ENCODE data around the gene MLIP. TPM values are rescaled to one million over a fixed set of nuclear protein-coding genes. Genes with fewer than 3 reads are reported as not detected.
"Not testable (repeated sequence)": the region's sequence is repeated elsewhere in the genome, so short reads cannot be mapped to it uniquely, and the experiment has no call there.

Gene MLIP
- total and polyA plus RNA-seq, 3 donors from 2014 or later: 0.43 to 1.6 (median 0.63) TPM

DNA sequence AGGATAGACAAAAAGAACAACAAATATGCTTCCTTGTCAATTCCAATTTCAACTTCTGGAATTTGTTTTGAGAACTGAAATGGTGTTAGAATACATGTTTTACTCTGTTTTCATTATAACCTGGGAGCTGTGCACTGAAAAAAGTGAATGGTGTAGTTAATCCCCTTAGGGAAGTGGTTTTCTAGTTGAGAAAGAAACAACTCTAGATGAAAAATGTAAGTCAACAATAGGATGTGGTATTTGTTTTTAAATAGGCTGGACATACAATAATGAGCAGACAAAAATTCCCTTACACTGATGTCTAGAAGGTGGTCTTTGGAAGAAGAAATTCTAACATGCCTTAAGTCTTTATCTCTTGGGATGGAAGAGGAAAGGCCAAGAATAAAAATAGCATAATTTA, 137.1 kb downstream of the MLIP start:
- Histone ChIP-seq H3K4me1 (no peaks in the 10 kb centered on the region), H3K27ac (no peak overlapping the region), H3K36me3 (ENCODE audit: low read depth, missing control alignments) (no peaks in the 10 kb centered on the region), H3K4me3 (no peak overlapping the region), H3K9me3 (no peaks in the 10 kb centered on the region), H3K27me3 (no peaks in the 10 kb centered on the region)
- intact Hi-C loops (cut with DNase I; ENCODE audit: low total_unique reads): no loop called here
- no peak for DNase-seq
- TF ChIP-seq, protein P1, sequence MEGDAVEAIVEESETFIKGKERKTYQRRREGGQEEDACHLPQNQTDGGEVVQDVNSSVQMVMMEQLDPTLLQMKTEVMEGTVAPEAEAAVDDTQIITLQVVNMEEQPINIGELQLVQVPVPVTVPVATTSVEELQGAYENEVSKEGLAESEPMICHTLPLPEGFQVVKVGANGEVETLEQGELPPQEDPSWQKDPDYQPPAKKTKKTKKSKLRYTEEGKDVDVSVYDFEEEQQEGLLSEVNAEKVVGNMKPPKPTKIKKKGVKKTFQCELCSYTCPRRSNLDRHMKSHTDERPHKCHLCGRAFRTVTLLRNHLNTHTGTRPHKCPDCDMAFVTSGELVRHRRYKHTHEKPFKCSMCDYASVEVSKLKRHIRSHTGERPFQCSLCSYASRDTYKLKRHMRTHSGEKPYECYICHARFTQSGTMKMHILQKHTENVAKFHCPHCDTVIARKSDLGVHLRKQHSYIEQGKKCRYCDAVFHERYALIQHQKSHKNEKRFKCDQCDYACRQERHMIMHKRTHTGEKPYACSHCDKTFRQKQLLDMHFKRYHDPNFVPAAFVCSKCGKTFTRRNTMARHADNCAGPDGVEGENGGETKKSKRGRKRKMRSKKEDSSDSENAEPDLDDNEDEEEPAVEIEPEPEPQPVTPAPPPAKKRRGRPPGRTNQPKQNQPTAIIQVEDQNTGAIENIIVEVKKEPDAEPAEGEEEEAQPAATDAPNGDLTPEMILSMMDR (IDR thresholded peaks at IDR 0.05): no peak
- TF ChIP-seq POLR2A (IDR thresholded peaks at IDR 0.05): no peak

DNA sequence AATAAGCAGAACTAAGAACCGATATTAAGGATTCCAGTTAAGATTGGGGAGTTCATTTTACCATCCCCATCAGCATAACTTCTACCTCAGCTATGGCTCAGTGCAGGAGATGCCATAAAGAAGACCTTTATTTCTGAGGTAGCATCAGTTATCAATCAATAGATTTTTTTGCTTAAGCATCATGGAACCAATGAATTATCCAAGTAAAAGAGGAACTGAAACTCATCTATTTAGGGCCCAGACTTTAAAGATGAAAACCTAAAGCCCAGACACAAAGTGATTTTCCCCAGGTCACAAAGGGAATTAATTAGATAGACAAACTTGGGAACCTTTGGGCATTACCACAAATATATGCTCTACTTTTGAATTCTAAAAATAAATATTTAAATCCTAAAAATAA, 137.8 kb downstream of the MLIP start:
- H3K4me3 ChIP-seq: no peak overlapping the region
- H3K9me3 ChIP-seq: no peaks in the 10 kb centered on the region
- H3K36me3 ChIP-seq (ENCODE audit: low read depth, missing control alignments): no peaks in the 10 kb centered on the region
- intact Hi-C loops (cut with DNase I; ENCODE audit: low total_unique reads): no loop called here
- H3K27me3 ChIP-seq: no peaks in the 10 kb centered on the region
- DNase-seq: no peak
- H3K4me1 ChIP-seq: no peaks in the 10 kb centered on the region
- no peak for TF ChIP-seq POLR2A (IDR thresholded peaks at IDR 0.05)
- TF ChIP-seq, protein P1 (IDR thresholded peaks at IDR 0.05): no peak
- no peak overlapping the region for H3K27ac ChIP-seq
- 87 to 94% methylated on average over 1 of the region's 1 CpG for WGBS, 2 donors

DNA sequence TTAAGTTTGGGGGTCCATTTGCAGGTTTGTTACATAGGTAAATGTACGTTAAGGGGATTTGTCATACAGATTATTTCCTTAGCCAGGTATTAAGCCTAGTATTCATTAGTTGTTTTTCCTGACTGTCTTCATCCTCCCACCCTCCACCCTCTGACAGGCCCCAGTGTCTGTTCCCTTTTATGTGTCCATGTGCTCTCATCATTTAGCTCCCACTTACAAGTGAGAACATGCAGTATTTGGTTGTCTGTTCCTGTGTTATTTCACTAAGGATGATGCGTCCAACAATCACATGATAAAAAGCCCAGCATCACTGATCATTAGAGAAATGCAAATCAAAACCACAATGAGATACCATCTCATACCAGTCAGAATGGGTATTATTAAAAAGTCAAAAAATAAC, 138.6 kb downstream of the MLIP start:
- DNase-seq; H3K4me1 ChIP-seq; H3K27me3 ChIP-seq; H3K9me3 ChIP-seq; H3K36me3 ChIP-seq (ENCODE audit: low read depth, missing control alignments); H3K4me3 ChIP-seq; H3K27ac ChIP-seq; intact Hi-C loops (cut with DNase I; ENCODE audit: low total_unique reads): not testable (repeated sequence)
- WGBS, 2 donors: 86 to 87% methylated on average over 2 of the region's 2 CpGs

DNA sequence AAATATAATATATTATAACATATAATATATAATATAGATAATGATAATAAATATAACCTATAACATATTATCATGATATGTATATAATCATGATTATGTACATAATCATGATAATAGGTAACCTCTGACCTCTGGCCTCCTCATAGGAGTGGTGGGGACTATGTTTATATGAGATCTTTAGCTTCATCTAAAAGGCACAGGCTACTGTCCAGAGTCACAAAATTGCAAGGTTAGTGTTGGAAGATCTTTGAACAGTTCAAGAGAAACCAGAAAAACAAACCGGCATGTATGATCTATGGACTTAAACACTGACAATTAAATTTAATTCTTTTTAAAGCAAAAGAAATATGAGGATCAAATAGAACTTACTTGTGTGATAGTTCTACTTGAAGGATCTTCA, 141.3 kb downstream of the MLIP start:
- intact Hi-C loops (cut with DNase I; ENCODE audit: low total_unique reads): no loop called here
- DNase-seq: no peak
- no peak for TF ChIP-seq POLR2A (IDR thresholded peaks at IDR 0.05)
- H3K27me3 ChIP-seq: no peaks in the 10 kb centered on the region
- H3K9me3 ChIP-seq: no peaks in the 10 kb centered on the region
- no peak overlapping the region for H3K4me3 ChIP-seq
- WGBS, 2 donors: 91 to 98% methylated on average over 1 of the region's 1 CpG
- H3K4me1 ChIP-seq: no peaks in the 10 kb centered on the region
- no peak overlapping the region for H3K27ac ChIP-seq
- no peaks in the 10 kb centered on the region for H3K36me3 ChIP-seq (ENCODE audit: low read depth, missing control alignments)

DNA sequence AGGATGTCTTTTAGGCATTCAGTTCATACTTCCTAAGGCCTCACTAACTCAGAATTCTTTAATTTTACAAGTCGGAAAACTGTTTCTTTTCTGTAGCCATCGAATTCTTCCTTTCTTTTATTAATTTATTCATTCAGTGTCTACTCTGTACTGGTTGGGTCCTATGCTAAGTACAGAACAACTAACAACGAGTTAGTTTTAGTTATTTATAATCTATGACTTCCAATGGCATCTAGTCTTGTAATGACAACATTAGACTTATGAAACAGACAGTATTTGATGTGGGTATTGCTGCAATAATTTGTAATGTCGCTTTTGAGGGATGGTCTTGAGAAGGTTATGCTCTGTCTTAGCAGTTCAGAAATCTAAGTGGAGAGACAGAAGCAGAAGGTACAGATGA, 141.7 kb downstream of the MLIP start:
- no peaks in the 10 kb centered on the region for H3K4me1 ChIP-seq
- no peak for TF ChIP-seq POLR2A (IDR thresholded peaks at IDR 0.05)
- TF ChIP-seq, protein P1 (IDR thresholded peaks at IDR 0.05): no peak
- no peaks in the 10 kb centered on the region for H3K9me3 ChIP-seq
- H3K4me3 ChIP-seq: no peak overlapping the region
- WGBS, 2 donors: 91 to 93% methylated on average over 4 of the region's 4 CpGs
- intact Hi-C loops (cut with DNase I; ENCODE audit: low total_unique reads): no loop called here
- DNase-seq: no peak
- no peaks in the 10 kb centered on the region for H3K36me3 ChIP-seq (ENCODE audit: low read depth, missing control alignments)
- H3K27me3 ChIP-seq: no peaks in the 10 kb centered on the region
- H3K27ac ChIP-seq: no peak overlapping the region

DNA sequence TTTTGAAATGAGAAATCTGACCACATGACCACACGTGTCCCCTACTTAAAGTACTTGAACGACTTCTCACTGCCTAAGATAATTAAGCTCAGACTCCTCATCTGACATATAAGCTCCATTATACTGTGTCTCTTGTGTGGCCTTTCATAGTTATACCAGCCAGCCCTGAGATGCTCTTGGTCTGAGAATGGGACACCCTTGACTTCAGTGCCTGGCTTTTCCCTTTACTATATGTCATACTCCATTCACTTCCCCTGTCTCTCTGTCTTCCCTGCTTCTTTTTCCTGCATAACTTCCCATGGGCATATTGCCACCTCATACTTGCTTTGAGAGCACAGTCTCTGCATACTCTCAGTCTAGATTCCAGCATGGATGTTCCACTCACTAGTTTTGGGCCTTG, 143.6 kb downstream of the MLIP start:
- no peak for DNase-seq
- intact Hi-C loops (cut with DNase I; ENCODE audit: low total_unique reads): no loop called here
- Histone ChIP-seq H3K27me3 (no peaks in the 10 kb centered on the region), H3K36me3 (ENCODE audit: low read depth, missing control alignments) (no peaks in the 10 kb centered on the region), H3K4me3 (no peak overlapping the region), H3K4me1 (no peaks in the 10 kb centered on the region), H3K27ac (no peak overlapping the region), H3K9me3 (no peaks in the 10 kb centered on the region)
- TF ChIP-seq, protein P1 (IDR thresholded peaks at IDR 0.05): no peak
- TF ChIP-seq POLR2A (IDR thresholded peaks at IDR 0.05): no peak
- WGBS, 2 donors: 82 to 90% methylated on average over 2 of the region's 2 CpGs
